HG02763 (cell line): ENCODE data around the gene SELENOP.
"Not testable (repeated sequence)": the region's sequence is repeated elsewhere in the genome, so short reads cannot be mapped to it uniquely, and the experiment has no call there.

Experiments
- ATAC-seq: cut with Tn5 transposase; IDR thresholded peaks from one replicate; pipeline ENCODE4 v1.9.1; 2021; ENCODE audit warnings: mild to moderate bottlenecking, moderate library complexity; ENCODE audit not compliant: unreplicated experiment

The SELENOP gene

DNA sequence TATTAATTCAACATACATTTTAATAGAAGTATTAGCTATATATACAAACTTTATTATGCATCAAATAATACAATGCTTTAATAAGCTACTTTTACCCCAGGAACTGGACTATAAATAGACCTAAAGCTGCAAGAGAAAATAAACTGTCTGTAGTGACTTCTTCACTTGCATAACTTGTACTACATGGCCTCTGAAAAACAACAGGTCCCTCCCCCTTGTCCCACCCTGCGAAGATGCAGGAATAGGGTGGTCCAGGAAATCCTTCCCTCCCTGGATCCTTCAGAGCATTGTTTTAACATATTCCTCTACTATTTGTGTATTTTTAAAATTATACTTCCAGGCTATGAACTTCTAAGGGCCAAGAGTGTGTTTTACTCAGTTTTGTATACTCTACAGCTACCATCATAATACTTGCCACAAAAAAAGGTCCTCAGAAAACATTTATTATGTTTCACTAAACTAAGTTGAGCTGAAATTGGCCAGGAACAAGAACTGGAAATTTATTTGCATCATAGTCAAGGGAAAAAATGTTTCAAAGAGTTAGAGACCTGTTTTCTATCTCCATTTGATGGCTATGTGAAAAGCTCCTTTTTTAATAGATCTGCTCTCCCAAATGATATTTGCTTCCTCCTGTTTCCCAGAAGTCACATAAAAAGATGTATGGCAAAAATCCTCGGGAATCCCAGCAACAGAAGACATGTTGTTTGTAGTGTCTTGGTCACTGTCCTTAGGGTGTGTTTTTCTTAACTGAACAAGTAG lies 15.2 kb upstream of the SELENOP start:
- ATAC-seq, result no peak

DNA sequence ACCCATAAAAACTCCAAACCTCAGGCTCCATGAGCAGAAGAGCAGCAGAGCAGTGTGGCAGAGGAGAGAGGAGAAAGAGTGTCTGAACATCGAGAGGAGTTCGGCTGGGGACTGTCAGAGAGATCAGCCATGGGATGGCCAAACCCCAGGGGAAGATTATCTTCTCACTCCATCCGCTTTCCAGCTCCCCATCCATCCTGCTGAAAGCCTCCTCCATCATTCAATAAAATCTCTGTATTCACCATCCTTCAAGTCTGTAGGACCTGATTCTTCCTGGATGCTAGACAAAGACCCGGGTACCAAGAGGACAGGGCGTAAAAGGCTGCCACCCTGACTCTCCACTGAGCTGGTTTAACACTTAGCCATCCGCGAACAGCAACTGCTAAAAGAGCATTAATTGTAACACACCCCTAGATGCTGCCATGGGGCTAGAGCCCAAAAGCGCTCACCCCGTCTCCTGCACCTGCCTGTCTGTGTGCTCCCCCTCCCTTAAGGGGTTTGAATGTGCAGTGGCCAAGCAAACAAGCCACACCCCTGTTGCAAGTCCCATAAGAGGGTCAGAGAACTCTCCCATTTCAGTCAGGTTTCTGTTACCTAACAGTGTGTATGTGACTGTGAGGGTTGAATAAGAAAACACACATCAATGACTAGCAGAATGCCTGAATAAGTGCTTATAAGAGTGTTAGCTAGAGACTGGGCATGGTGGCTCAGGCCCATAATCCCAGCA lies 13.9 kb upstream of the SELENOP start:
- no peak for ATAC-seq

DNA sequence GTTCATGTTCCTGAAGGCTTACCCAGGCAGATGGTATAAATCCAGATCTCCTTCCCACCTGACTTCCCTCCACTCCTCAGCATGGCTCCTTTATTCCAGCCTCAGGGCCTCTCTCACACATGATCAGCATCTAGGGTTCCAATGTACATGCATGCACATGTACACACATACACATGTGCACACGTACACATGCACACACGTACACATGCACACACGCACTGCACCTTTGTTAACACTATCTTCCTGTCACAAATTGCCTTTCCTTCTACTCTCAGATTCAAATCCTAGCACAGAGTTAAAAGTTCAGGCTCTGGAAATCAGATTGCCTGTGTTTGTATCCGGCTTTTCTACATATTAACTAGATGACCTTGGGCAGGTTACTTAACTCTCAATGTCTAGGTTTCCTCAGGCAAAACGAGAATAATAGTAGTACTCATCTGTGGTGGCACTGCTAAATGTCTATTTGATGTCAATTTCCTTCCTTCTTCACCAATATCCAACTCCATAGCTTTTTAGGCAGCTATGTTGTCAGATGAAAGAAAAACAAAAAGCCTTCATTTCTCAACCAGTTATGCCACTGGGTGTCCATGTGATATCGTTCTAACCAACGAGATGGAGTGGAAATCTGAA lies 12.8 kb upstream of the SELENOP start:
- no peak for ATAC-seq

DNA sequence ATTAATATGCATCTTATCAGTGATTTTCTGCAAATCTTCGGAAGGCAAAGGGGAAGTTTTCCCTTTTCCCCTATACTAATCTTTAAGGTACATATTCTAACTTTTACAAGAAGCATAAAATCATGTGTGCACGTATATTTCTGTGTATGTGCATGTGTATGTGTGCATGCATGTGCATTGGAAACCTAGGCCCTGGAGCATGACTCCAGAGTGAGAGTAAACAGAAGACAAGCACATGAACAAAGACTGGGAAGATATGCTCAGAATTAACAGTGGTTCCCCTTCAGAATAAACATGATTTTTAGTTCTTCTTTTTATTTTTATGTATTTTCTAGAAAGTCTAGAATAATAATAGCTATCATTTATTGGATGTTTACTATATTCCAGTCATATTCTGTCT lies 10.9 kb upstream of the SELENOP start:
- ATAC-seq, result no peak

DNA sequence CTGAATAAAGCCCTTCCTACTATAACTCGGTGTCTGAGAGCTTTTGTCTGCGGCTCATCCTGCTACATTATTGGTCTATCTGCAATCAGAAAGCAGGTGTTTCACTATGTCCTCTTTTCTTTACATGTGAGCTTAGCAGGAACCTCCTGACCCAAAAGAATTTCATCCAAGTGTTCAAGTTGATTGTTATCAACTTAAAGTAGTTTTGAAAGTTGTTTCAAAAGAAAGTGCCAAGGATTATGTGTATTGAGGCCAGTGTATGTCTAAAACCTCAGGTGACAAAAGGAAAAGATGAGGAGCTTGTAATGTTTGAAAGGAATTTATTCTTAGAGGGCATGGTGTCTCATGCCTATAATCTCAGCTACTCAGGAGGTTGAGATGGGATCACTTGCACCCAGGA lies 8.1 kb upstream of the SELENOP start:
- no peak for ATAC-seq

DNA sequence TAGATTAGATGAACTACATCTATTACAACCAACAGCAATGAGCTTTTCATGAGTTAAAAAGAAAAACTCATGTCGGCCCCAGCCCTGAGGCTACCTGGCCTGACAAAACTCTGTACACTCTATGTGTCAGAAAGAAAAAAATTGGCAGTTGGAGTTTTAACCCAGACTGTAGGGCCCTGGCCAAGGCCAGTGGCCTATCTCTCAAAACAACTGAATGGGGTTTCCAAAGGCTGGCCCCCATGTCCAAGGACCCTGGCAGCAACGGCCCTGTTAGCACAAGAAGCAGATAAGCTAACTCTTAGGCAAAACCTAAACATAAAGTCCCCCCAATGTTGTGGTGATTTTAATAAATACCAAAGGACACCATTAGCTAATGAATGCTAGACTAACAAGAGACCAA lies 4.9 kb upstream of the SELENOP start:
- not testable (repeated sequence) for ATAC-seq

DNA sequence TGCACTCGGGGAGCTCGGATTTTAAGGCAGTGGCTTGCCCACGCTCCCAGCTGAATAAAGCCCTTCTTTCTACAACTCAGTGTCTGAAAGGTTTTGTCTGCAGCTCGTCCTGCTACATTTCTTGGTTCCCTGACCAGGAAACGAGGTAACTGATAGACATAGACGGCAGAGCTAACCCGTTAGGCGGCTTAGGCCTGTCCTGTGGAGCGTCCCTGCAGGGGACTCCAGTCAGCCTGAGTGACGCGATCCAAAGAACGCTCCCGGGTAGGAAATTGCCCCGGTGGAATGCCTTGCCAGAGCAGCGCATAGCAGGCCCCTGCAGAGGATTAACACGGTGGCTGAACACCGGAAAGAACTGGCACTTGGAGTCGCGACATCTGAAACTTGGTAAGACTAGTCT lies 1.8 kb upstream of the SELENOP start:
- no peak for ATAC-seq

DNA sequence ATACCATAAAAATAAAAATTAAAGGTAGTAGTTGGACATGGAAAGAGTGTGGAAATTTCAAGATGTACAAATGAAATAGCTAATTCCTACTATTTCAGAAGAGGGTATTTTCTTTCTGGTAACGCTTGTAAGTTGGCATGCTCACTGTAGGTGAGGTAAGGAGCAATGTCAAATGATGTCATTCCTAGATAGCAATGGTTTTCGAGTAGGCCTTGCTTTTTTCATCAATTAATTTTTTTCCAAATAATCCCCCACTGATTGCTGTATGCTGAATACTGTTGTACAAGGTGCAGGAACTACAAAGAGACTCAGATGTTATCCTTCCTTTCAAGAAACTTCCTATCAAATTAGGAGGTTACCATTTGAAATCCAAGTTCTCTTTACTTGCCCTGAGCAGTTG lies 928 bp upstream of the SELENOP start:
- no peak for ATAC-seq

DNA sequence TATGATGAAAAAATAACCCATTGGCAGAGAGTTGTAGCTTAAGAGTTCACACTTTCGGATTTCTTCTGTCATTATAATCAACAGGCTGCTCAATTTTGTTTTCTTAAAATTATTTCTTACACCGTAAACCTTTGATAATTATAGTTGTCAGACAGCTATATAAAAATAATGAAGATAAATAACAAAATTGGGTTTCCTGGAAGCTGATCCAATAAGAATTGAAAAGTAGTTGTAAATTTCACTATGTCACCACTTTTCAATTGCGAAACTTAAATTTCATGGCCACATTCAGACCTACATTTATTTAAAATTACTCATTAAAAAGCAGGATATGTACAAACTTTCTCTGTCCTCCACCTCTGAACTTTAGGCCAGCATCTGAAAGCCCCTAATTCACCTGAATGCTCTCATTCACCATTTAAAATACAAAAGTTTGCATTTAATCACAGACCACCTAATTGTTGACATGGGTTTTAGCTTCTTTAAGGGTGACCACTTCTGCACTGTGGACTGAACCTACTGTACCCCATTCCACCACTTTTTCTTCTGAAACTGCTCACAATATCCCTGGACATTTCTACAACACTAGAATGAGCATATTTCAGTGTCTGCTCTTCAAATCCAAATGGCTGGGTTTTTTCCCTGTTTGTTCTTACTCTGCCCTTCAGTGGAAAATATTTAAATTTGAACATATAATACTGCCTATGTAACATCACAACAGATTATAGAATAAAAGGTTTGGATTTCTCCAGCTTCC lies 680 bp downstream of the SELENOP start:
- ATAC-seq, result no peak

DNA sequence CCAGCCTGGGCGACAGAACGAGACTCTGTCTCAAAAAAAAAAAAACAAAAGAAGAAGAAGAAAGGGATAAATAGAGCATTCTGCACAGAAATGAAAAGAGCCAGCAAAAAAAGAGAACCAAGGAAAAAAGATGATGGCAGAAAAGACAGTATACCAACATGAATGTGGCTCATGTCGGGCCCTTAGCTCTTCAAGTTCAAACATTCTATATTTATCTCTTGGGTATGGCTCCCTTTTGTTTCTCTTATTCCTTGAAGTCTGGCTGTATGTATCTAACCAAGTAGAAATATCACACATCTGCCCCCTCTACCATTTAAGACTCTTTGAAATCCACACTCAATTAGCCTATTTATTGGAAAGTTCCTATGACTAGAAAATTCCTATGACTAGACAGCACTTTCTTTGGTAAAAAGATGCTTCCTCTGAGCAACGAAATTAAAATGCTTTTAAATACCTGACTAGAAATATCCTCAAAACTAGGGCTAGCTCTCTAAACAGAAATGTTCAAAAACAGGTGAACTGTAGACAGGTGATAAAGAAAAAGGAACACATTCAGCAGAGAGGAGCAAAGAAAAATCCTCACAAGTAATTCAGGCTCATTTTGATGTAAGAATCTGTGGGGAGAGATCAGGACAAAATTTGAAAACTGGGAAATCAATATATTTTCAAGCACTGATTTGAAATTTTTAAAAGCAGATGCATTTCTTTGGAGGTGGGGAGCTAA lies 2.6 kb downstream of the SELENOP start:
- ATAC-seq, result no peak

DNA sequence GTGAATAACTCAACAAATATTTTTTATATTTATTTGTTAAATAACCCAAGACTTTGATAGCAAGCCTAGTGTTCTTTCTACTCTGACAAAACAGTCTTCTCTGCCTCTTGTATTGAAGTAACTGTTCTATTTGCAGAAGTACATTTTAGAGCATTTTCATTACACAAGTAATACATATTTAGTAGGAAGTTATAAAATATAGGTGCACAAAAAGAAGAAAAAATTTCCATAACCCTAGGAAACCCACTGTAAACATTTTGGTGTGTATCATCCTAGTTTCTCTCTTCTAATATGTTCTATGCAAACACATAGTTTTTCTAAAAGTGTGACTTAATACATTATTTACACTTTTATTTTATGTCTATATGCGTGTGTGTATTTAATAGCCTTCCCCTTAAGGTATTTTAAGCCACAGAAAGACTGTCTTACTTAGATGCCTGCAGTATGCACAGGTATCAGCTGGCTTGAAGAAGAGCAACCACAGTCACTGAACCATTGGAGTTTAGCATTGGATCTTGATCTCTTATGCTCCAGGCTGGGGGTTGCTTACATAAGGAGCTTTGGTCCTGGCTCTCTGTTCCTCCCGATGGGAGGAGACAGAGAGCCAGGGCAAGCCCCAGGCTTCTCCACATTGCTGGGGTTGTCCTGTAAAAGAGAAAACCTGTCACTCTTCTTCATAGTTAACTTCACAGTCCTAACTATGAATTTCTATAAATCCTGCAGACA lies 3.8 kb downstream of the SELENOP start:
- ATAC-seq, result no peak

DNA sequence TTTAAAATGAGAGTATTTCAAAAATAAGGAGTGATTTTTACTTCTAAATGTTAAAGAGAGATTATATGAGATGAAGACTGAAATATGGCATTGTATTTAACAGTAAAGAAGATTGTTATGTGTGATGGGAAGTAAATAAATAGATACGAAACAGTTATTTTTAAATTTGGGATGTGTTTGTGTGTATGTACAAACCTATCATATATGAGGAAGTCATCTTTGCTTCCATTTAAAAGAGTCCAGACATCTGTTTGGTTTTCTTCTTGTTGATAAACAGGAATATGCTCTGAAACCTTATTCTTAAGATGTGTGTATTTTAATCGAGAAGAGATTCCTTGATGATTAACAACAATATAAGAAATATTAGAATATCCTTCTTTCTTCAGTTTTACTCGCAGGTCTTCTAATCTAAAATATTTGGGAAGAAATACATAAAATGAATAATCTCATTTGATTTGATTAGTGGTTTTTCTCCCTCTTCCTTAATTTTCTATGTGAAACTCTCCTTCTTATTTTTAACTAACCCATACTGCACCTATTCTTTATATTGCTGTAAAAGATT lies 4.9 kb downstream of the SELENOP start:
- no peak for ATAC-seq

DNA sequence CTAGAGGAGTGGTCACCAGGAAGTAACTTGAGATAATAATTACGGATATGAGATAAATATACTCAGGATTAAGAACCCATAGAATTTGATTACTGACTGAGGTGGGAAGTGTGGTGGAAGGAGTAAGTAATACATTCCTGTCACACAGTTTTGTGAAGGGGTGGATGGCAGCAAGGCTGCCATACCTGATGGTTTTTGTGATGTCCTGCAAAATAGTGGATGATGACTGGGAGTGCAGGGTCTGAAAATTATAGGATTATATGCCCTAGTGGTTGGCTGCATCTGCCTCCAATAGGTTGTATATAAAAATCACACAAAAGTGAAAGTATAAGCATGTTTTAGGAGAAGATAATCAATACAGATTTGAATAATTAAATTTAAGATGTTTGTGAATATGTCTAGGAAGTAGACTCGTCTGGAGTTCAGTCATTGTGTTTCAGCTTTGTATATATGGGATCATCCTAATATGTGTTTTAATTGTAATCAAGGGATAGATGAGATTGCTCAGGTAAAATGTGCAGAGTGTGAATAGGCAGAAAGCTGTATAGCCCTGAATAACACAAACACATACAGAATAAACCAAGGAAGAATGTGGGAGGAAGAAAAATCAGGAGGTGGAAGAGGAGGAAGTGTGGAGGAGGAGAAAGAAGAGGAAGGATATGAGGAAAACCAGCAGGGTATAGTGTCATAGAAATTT lies 5.5 kb downstream of the SELENOP start:
- no peak for ATAC-seq

DNA sequence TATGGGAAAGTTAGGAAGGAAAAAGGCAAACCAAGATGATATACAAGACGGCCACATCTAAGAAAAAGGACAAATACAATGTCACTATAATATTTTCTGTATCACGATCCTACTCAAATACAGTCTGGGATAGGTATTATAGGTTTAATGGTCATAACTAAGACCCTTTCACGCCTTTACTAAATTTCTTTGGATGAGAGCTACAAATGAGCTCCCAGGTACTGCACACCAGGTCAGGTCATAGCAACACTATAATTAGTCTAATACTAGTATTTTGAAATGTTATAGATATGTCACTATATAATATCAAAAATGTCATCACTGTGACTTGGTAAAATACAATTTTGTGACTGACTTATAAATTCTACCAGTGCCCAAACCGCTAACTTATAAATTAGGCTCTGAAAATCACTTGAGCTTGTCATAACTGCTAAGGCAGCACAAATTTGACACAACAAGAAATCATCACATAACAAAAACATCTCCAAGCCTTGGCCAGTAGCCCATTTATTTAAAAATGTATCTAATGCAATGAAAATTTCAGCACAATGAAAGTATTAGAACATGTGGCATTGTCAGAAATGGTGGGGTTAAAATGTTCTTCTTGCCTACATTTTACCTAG lies 6.9 kb downstream of the SELENOP start:
- ATAC-seq, result no peak

DNA sequence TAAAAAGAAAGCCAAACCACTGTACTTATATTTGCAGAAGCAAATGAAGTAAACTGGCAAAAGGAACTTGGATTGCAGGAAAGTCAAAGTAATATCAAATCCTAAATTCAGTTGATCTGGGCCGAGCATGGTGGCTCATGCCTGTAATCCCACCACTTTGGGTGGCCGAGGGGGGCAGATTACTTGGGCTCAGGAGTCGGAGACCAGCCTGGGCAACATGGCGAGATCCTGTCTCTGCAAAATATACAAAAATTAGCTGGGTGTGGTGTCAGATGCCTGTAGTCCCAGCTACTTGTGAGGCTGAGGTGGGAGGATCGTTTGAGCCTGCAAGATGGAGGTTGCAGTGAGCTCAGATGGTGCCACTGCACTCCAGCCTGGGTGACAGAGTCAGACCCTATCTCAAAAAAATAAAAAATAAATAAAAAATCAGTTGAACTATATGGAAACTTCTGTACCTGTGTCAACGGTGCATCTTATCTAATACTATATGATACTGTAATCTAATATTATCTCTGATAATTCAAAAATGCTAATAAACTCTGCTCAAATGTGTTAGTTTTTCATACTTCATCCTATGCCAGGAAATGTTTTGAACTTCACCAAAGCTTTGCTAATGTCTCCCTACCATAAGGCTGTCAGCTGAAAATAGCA lies 10.1 kb downstream of the SELENOP start:
- no peak for ATAC-seq

DNA sequence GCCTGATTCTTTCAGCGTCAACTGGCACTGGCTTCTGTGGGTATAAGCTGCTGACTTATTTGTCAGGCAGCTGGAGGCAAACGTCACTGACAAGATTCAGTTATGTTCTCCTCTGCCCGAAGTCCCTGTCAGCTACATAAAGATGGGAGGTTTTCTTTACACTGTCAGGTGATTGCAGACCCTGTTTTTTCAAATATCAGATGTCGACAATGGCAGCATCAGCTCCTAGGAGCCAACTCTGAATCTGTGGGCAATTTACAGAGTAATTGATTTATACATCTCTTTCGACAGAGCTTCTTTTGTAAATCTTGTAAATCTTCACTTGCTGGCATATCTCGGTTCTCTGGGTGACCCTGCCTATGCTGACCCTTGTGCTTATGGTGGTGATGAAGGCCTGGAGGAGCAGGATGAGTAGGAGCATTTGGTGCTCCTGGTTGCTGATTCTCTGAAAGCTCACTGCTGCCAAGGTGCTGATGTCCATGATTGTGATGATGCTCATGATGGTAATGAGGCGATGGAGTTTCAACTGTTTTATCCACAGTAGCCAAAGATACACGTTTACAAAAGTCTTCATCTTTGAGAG lies 10.9 kb downstream of the SELENOP start:
- ATAC-seq, result no peak

DNA sequence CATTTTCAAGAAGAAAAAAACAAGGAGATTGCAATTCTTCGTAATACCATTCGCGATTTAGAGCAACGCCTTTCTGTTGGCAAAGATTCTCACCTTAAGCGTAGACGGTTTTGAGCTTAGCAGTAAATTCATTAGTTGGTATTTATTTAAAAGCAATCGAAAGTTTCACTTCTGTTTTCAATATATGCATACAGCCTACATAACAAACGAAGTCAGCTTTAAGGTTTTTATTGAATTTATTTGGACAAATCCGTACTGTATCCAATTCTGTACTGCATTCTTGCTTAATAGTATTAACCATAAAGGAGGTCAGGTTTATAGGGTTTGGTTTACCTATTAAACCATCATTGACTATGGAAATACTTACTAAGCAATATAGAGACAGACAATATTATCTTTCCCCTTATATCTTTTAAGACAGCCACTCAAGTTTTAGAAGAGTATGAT lies 12.0 kb downstream of the SELENOP start:
- ATAC-seq, result no peak

DNA sequence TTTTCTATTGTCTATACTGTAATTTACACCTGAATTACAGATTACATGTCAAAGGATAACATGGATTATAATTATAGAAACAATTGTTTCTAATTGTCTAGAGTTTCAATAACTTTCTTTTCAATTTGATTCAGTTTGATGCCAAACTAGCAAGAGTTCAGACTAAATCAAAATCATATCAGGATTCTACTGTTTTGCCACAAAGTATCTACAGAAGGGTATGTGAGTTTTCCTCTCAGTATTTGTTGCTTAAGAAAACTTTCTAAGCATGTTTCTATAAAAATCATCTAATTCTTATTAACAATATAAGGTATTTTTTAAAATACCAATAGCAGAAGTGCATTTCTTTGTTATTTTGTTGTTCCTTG lies 12.5 kb downstream of the SELENOP start:
- ATAC-seq, result no peak
